ELR (cell line): ENCODE results near the gene CYLD.

ENCODE experiments used
- DNase-seq: peaks from one replicate; pipeline ENCODE4 v3.0.0-alpha.2; 2015; ENCODE audit warnings: low read depth

Gene CYLD

GRCh38 chr16:50711862-50712559 lies 29.9 kb upstream of the CYLD start:
- no peak for DNase-seq

- no peak for DNase-seq
Measured at GRCh38 chr16:50712560-50712898, 29.4 kb upstream of the CYLD start.

- no peak for DNase-seq
Measured at GRCh38 chr16:50712956-50713355, 28.9 kb upstream of the CYLD start.

- no peak for DNase-seq
Measured at GRCh38 chr16:50717091-50717490, 24.8 kb upstream of the CYLD start.

- no peak for DNase-seq
Measured at GRCh38 chr16:50717494-50717893, 24.4 kb upstream of the CYLD start.

GRCh38 chr16:50718061-50718760 lies 23.7 kb upstream of the CYLD start:
- DNase-seq, result peak; percentile 86

GRCh38 chr16:50718761-50719400 lies 23.0 kb upstream of the CYLD start:
- no peak for DNase-seq

GRCh38 chr16:50719401-50720337 lies 22.2 kb upstream of the CYLD start:
- no peak for DNase-seq

- DNase-seq, result no peak
Measured at GRCh38 chr16:50721549-50722404, 20.1 kb upstream of the CYLD start.

- DNase-seq, result no peak
Measured at GRCh38 chr16:50722405-50722737, 19.5 kb upstream of the CYLD start.

- no peak for DNase-seq
Measured at GRCh38 chr16:50722960-50723359, 18.9 kb upstream of the CYLD start.

GRCh38 chr16:50724306-50724705 lies 17.6 kb upstream of the CYLD start:
- DNase-seq, result no peak

GRCh38 chr16:50731130-50731988 lies 10.5 kb upstream of the CYLD start:
- no peak for DNase-seq

- DNase-seq, result no peak
Measured at GRCh38 chr16:50731989-50732832, 9.7 kb upstream of the CYLD start.

- no peak for DNase-seq
Measured at GRCh38 chr16:50733468-50733867, 8.4 kb upstream of the CYLD start.

- DNase-seq, result no peak
Measured at GRCh38 chr16:50735629-50736122, 6.2 kb upstream of the CYLD start.

GRCh38 chr16:50736448-50736847 lies 5.4 kb upstream of the CYLD start:
- no peak for DNase-seq

- DNase-seq, result no peak
Measured at GRCh38 chr16:50737420-50737959, 4.4 kb upstream of the CYLD start.

GRCh38 chr16:50739031-50739430 lies 2.9 kb upstream of the CYLD start:
- no peak for DNase-seq
